ENCODE measurements around the gene ERC2.

ERC2 gene

DNA sequence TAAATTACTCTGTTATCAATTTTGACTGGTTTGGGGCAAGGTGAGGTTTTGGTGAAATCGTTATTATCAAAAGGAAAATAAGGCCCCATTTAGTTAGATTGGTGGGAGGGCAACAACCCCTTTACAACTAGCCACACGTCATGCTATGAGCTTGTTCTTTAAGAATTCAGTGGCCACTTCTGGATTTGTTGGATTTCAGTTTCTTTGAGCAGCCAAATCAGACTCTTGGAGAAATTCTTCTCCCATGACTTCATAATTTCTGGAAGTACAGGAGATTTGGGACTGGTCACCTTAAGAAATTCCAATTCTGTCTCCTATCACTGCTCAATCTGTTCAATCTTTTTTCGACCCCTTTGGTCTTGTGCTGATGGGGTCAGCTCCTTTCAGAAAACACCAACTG lies 966.4 kb downstream of the ERC2 start:
- no peak for DNase-seq

- DNase-seq: no peak
Observed at GRCh38 chr3:55500555-55501330, 967.5 kb downstream of the ERC2 start.

DNA sequence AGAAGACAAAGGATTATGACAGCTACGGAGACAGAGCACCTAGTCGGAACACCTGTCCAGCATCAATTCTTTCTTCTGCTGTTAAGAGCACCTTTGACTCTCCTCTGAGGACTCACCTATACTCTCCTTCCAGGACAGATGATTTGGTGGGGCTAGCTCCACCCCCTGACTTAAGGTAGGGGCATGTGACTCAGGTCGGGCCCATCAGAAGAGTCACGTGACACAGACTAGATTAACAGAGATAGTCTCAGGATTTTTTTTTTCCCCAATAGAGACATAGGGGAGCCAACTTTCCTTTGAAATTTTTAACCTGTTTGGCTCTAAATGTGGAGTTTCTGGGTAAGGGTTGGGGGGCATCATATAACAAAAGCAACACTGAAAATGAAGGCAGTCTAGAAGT lies 969.7 kb downstream of the ERC2 start:
- no peak for DNase-seq

- DNase-seq: no peak
Observed at GRCh38 chr3:55497250-55497649, 971.0 kb downstream of the ERC2 start.

- no peak for DNase-seq
Observed at GRCh38 chr3:55494976-55495375, 973.3 kb downstream of the ERC2 start.

DNA sequence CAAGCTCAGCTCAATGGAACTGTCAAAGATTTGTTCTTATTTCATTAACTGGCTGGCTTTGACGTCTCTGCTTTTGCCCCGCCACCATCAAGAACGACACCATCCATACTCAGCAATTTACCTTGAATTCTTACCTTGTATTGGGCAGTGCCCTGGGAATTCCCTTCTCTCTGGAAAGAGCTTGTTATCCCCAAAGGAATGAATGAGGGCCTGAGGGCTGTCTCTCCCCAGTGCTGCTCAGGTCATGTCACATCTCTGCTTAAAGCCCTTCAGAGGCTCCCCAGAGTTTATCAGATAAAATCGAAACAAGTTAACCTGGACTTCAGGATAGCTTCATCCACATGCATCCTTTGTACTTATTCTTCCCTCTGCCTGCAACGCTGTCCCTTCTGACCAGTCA lies 975.3 kb downstream of the ERC2 start:
- no peak for DNase-seq

- no peak for DNase-seq
Observed at GRCh38 chr3:55491296-55491816, 976.9 kb downstream of the ERC2 start.

GRCh38 chr3:55490276-55490913 lies 977.9 kb downstream of the ERC2 start:
- DNase-seq: peak; percentile 25

- no peak for DNase-seq
Observed at GRCh38 chr3:55489798-55490132, 978.5 kb downstream of the ERC2 start.

DNA sequence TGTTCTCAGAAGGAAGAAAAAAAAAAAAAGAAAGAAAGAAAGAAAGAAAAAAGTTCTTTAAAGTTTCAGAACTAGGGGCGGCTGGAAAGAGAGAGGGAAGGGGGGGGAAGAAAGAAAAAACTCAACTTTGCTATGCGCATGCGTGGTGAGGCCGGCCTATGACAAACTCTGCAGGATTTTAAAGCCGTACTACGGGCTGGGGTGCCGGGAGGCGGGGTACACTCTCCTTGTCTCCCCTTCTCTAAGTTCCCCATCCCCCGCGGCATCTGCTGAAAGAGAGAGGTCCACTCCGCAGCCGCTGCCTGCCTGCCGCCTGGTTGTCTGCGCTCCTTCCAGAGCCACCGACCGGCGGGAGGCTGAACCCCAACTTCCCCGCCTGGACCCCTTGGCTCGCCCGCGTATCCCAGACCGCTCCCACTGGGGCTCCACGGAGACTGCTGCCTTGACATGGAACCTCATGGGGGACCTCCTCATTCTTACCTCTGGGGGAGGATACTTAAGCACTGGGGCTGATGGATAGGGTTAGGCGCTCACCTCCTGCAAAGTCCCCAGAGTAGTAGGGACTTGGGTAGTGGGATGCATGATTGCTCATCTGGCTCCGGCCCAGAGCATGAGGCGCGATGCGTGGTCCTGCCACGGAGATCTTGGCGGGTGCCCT lies 979.7 kb downstream of the ERC2 start:
- DNase-seq: peak; percentile 66

- DNase-seq: peak; percentile 46
Observed at GRCh38 chr3:55487381-55488241, 980.7 kb downstream of the ERC2 start.

GRCh38 chr3:55486857-55487380 lies 981.3 kb downstream of the ERC2 start, which contains the start of gene WNT5A:
TSS of gene WNT5A (minus strand) at chr3:55487306. CDS start at chr3:55486985, 321 bp downstream.
- peak; percentile 32 for DNase-seq

- peak; percentile 58 for DNase-seq
Observed at GRCh38 chr3:55486101-55486856, 982.0 kb downstream of the ERC2 start.

- peak; percentile 80 for DNase-seq
Observed at GRCh38 chr3:55484801-55485791, 983.2 kb downstream of the ERC2 start.

DNA sequence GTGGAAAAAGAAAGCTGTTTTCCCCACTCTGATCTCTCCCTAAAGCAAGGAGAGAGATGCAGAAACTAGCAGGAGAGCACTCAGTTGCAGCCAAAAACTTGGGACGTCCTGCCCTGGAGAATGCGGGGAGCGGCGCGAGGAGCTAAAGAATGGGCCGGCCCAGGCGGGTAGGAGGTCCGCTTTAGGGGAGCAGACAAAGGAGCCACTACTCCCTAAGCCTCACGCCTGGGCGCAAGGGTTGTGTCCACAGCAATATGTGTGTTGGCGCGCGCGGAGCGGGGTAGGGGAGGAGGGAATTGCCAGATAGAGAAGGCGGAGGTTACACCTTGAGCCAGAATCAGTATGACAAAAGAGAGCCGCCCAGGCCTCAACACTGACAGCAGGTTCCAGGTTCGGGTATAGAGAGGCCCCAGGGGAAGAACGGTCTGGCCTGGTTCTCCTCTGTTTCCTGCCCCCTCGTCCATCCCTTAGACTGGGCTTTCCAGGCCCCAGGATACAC lies 984.0 kb downstream of the ERC2 start:
- peak; percentile 7 for DNase-seq

- no peak for DNase-seq
Observed at GRCh38 chr3:55483196-55484095, 984.8 kb downstream of the ERC2 start.

- peak; percentile 2 for DNase-seq
Observed at GRCh38 chr3:55482496-55483195, 985.6 kb downstream of the ERC2 start.

GRCh38 chr3:55481744-55482495 lies 986.3 kb downstream of the ERC2 start:
- DNase-seq: peak; percentile 2

Measured in RPMI8226 (cell line).